Tibial nerve (tissue), 4 donors: ENCODE measurements around the gene SNX20. TPM values are rescaled to one million over a fixed set of nuclear protein-coding genes. Genes with fewer than 3 reads are reported as not detected.

ENCODE experiments used
- DNase-seq, 2 donors: peaks; one replicate each; pipeline ENCODE4 v3.0.0-alpha.2; 2019; ENCODE audit warnings: low spot score in 2 of 2
- H3K27ac ChIP-seq, 4 donors: fragments of 200-600 bp; sonication (generic) in 3 of 4; one replicate each; pipeline ENCODE4 v1.5.1; 2017 to 2019; ENCODE audit warnings: mild to moderate bottlenecking in 1 of 4
- H3K27me3 ChIP-seq, 2 donors: fragments of 200-600 bp; sonication (generic) in 1 of 2; one replicate each; pipeline versions ENCODE4 v1.5.1 to v1.6.0; 2017 to 2019
- H3K36me3 ChIP-seq, 3 donors: fragments of 200-600 bp; sonication (generic); one replicate each; pipeline ENCODE4 v1.5.1; 2018 to 2019
- H3K4me1 ChIP-seq, 4 donors: fragments of 200-600 bp; sonication (generic) in 3 of 4; one replicate each; pipeline ENCODE4 v1.5.1; 2017 to 2019
- H3K4me3 ChIP-seq, 4 donors: fragments of 200-600 bp; sonication (generic) in 3 of 4; one replicate each; pipeline ENCODE4 v1.5.1; 2017 to 2019; ENCODE audit warnings: mild to moderate bottlenecking in 1 of 4, moderate library complexity in 1 of 4
- H3K9me3 ChIP-seq, 4 donors: fragments of 200-600 bp; sonication (generic) in 3 of 4; one replicate each; pipeline ENCODE4 v1.5.1; 2017 to 2019
- EP300 ChIP-seq, 2 donors: sonication (generic); formaldehyde crosslinking; IDR thresholded peaks; one replicate each; pipeline ENCODE4 v1.6.1; 2017; ENCODE audit warnings: antibody characterized with exemption in 2 of 2, mild to moderate bottlenecking in 1 of 2
- POLR2A ChIP-seq, 2 donors: fragments of 450-650 bp; IDR thresholded peaks; one replicate each; pipeline ENCODE4 v1.6.1; 2017; ENCODE audit warnings: antibody characterized with exemption in 2 of 2, mild to moderate bottlenecking in 2 of 2, moderate library complexity in 2 of 2
- WGBS, 2 donors: methylation state at CpG; one replicate each; pipeline ENCODE4 v1.1.5; 2018; 5-methylcytosine and 5-hydroxymethylcytosine counted together
- total RNA-seq, 4 donors: library from RNA; depleted of rRNA; stranded (reverse); fragments of >200 nt; gene quantifications; one replicate each; pipeline ENCODE4 v1.1.0, GENCODE V29; 2016
- TF ChIP-seq, protein P1 (sequence below), 5 experiments: fragments of 200-600 bp in 3 of 5; fragments of 450-650 bp in 2 of 5; sonication (generic) in 3 of 5; IDR thresholded peaks; one replicate each; pipeline ENCODE4 v1.5.1; 2016 to 2019; ENCODE audit warnings: antibody characterized with exemption in 5 of 5, mild to moderate bottlenecking in 3 of 5, moderate library complexity in 2 of 5

Gene SNX20
- total RNA-seq, 4 donors from 2014 or later: 1.7 to 5.1 (median 2.3) TPM

GRCh38 chr16:50666658-50667496 lies 14.2 kb downstream of the SNX20 start:
- Histone ChIP-seq H3K27me3 (no peaks in the 10 kb centered on the region), H3K4me1 (peaks cover 0 to 9% (median 0%) of the 10 kb centered on the region in 4 donors), H3K36me3 (peaks cover 0 to 4% (median 0%) of the 10 kb centered on the region in 3 donors), H3K27ac (no peak overlapping the region), H3K4me3 (no peak overlapping the region), H3K9me3 (peaks cover 0 to 7% (median 2%) of the 10 kb centered on the region in 4 donors)
- no peak for DNase-seq
- 75 to 79% methylated on average over 9 of the region's 9 CpGs for WGBS, 2 donors
- TF ChIP-seq POLR2A (IDR thresholded peaks at IDR 0.05) (no peak), EP300 (IDR thresholded peaks at IDR 0.05) (no peak)
- TF ChIP-seq, protein P1, sequence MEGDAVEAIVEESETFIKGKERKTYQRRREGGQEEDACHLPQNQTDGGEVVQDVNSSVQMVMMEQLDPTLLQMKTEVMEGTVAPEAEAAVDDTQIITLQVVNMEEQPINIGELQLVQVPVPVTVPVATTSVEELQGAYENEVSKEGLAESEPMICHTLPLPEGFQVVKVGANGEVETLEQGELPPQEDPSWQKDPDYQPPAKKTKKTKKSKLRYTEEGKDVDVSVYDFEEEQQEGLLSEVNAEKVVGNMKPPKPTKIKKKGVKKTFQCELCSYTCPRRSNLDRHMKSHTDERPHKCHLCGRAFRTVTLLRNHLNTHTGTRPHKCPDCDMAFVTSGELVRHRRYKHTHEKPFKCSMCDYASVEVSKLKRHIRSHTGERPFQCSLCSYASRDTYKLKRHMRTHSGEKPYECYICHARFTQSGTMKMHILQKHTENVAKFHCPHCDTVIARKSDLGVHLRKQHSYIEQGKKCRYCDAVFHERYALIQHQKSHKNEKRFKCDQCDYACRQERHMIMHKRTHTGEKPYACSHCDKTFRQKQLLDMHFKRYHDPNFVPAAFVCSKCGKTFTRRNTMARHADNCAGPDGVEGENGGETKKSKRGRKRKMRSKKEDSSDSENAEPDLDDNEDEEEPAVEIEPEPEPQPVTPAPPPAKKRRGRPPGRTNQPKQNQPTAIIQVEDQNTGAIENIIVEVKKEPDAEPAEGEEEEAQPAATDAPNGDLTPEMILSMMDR (IDR thresholded peaks at IDR 0.05): no peak

DNA sequence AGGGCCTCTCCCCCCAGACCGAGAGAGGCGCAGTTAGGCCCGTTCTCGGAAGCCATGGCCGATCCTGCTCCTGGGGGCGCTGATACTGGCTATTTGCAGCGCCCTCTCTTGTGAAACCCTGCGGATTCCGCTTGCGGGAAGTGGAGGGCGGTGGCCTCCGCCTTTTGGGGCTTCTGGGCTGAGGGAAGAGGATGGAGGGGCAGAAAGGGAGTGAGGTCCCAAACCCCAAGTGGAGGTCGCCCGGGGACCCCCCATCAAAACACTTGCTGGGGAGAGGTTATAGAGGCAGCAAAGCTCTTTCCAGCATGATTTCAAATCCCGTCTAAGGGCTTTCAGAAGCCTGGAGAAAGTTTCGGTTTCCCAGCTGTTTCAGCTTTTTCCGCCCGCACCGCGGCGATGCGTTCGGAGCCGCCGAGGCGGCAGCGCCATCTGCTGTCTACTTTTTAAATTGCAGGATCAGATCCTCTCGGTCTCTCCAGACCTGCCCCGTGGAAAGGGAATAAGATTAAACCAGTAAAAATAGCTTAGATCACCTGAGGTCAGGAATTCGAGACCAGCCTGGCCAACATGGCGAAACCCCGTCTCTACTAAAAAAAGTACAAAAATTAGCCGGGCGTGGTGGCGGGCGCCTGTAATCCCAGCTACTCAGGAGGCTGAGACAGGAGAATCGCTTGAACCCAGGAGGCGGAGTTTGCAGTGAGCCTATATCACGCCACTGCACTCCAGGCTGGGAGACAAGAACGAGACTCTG lies 15.8 kb downstream of the SNX20 start:
- Histone ChIP-seq H3K9me3 (no peaks in the 10 kb centered on the region), H3K27me3 (no peaks in the 10 kb centered on the region), H3K36me3 (no peaks in the 10 kb centered on the region), H3K27ac (peak overlapping the region in 3 of 4 donors; percentile 63 to 85 (median 65)), H3K4me1 (peaks cover 0 to 9% (median 0%) of the 10 kb centered on the region in 4 donors), H3K4me3 (peak overlapping the region; percentile 28 to 61 (median 38))
- TF ChIP-seq, protein P1 (IDR thresholded peaks at IDR 0.05): peak; percentile 82 to 94 (median 87)
- TF ChIP-seq EP300 (IDR thresholded peaks at IDR 0.05) (peak in 1 of 2 donors; percentile 36), POLR2A (IDR thresholded peaks at IDR 0.05) (no peak)
- DNase-seq: peak; percentile 58 to 84
- 18% methylated on average over 36 to 40 of the region's 40 CpGs for WGBS, 2 donors

- 85 to 88% methylated on average over 5 of the region's 5 CpGs for WGBS, 2 donors
- H3K4me1 ChIP-seq: peaks cover 0 to 9% (median 0%) of the 10 kb centered on the region in 4 donors
- H3K4me3 ChIP-seq: no peak overlapping the region
- H3K36me3 ChIP-seq: no peaks in the 10 kb centered on the region
- H3K9me3 ChIP-seq: no peaks in the 10 kb centered on the region
- no peaks in the 10 kb centered on the region for H3K27me3 ChIP-seq
- no peak for DNase-seq
- TF ChIP-seq, protein P1 (IDR thresholded peaks at IDR 0.05): no peak
- TF ChIP-seq EP300 (IDR thresholded peaks at IDR 0.05) (no peak), POLR2A (IDR thresholded peaks at IDR 0.05) (no peak)
- no peak overlapping the region for H3K27ac ChIP-seq
Measured at GRCh38 chr16:50664270-50664669, 16.8 kb downstream of the SNX20 start.

- Histone ChIP-seq H3K36me3 (no peaks in the 10 kb centered on the region), H3K27ac (no peak overlapping the region), H3K4me3 (no peak overlapping the region), H3K27me3 (no peaks in the 10 kb centered on the region), H3K4me1 (peaks cover 0 to 9% (median 0%) of the 10 kb centered on the region in 4 donors), H3K9me3 (no peaks in the 10 kb centered on the region)
- no peak for TF ChIP-seq EP300 (IDR thresholded peaks at IDR 0.05)
- TF ChIP-seq POLR2A (IDR thresholded peaks at IDR 0.05): no peak
- TF ChIP-seq, protein P1 (IDR thresholded peaks at IDR 0.05): no peak
- no peak for DNase-seq
- 82 to 93% methylated on average over 10 of the region's 10 CpGs for WGBS, 2 donors
Measured at GRCh38 chr16:50662306-50662940, 18.7 kb downstream of the SNX20 start.
